NCI-H1694 (cell line): ENCODE data around the gene HLA-E.
"Not testable (repeated sequence)": the region's sequence is repeated elsewhere in the genome, so short reads cannot be mapped to it uniquely, and the experiment has no call there.

ENCODE experiments used
- DNase-seq: peaks from one replicate; lab custom pipeline; 2025; lab: John Stamatoyannopoulos, UW

The HLA-E gene

GRCh38 chr6:30507849-30508827, 18.8 kb downstream of the HLA-E start:
- no peak for DNase-seq

- no peak for DNase-seq
Observed at GRCh38 chr6:30508890-30509736, 19.8 kb downstream of the HLA-E start.

DNA sequence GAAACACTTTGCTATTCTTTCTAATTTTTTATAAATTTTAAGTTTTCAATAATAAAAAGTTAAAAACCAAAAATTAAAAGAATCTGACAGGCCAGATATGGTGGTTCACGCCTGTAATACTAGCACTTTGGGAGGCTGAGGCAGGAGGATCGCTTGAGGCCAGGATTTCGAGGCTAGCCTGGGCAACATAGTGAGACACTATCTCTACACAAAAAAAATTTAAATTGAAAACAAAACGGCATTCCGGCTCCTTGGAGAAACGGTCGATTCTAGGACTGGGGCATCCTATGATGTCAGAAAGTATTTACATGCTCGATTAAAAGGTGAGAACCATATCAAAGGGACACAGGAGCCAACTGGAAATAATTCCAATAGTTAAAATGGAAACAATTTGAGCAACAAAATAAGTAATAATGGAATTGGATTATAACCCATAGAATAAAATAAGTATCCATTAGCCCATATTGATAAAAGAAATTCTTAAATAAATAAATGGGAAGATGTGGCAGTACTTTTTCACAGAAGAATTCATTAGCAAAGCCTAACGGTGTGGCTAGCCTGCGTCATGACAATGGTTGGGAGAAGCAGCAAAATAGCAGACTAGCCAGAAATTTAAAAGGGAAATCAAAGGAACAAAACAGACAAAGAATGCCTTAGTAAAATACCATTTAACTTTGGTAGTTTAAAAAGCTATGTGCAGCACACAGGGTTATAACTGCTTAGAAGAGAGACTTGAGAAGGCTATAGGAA, 21.3 kb downstream of the HLA-E start:
- no peak for DNase-seq

GRCh38 chr6:30511169-30511546, 21.8 kb downstream of the HLA-E start:
- DNase-seq, result no peak

- DNase-seq, result no peak
Observed at GRCh38 chr6:30513451-30513850, 24.1 kb downstream of the HLA-E start.

DNA sequence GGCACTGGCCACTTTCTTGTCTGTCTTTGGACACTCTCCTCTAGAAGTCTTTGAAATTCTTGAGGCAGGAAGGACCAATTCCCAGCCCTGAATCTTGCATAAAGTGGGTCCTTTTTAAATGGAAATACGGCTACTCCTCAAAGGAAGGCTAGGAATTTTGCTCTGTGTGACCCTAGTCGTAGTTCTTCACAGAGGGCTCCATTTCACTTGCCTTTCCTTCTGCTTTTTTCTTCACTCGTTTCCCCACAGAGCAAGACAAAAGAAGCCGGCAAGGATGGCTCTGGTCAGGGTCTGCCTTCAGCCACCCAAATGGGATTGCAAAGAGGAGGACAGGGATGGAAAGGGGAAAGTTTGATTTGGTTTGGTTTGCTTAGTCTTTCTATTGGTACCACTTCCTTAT, 25.8 kb downstream of the HLA-E start:
- DNase-seq, result no peak

- DNase-seq, result no peak
Observed at GRCh38 chr6:30515944-30516753, 26.8 kb downstream of the HLA-E start.

DNA sequence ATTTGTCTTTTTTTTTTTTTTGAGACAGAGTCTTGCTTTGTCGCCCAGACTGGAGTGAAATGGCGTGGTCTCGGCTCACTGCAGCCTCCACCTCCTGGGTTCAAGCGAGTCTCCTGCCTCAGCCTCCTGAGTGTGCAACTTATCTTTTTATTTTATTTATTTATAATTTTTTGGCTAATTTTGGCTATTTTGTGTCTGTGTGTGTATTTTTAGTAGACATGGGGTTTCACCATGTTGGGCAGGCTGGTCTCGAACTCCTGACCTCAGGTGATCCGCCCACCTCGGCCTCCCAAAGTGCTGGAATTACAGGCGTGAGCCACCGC, 27.4 kb downstream of the HLA-E start:
- DNase-seq, result not testable (repeated sequence)

GRCh38 chr6:30517767-30518504, 28.6 kb downstream of the HLA-E start:
- DNase-seq, result not testable (repeated sequence)

DNA sequence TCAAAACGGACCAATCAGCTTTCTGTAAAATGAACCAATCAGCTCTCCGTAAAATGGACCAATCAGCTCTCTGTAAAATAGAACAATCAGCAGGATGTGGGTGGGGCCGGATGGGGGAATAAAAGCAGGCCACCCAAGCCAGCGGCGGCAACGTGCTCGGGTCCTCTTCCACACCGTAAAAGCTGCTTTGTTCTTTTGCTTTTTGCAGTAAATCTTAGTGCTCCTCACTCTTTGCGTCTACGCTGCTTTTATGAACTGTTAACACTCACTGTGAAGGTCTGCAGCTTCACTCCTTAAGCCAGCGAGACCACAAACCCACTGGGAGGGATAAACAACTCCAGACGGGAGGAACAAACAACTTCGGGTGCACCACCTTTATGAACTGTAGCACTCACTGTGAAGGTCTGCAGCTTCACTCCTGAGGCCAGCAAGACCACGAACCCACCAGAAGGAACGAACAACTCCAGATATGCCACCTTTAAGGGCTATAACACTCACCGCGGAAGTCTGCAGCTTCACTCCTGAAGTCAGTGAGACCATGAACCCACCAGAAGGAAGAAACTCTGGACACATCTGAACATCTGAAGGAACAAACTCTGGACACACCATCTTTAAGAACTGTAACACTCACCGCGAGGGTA, 29.3 kb downstream of the HLA-E start:
- DNase-seq, result not testable (repeated sequence)

GRCh38 chr6:30520522-30520921, 31.2 kb downstream of the HLA-E start:
- no peak for DNase-seq

DNA sequence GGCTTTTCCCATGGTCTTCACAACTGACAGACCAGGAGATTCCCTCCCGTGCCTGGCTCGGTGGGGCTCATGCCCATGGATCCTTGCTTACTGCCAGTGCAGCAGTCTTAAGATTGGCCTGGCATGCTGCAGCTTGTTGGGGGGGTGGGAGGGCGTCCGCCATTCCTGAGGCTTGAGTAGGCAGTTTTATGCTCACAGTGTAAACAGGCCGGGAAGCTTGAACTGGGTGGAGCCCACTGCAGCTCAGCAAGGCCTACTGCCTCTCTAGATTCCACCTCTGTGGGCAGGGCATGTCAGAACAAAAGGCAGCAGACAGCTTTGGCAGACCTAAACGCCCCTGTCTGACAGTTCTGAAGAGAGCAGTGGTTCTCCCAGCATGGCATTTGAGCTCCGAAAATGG, 31.8 kb downstream of the HLA-E start:
- DNase-seq, result not testable (repeated sequence)

- DNase-seq, result not testable (repeated sequence)
Observed at GRCh38 chr6:30521952-30522351, 32.6 kb downstream of the HLA-E start.

GRCh38 chr6:30526444-30526843, 37.1 kb downstream of the HLA-E start:
- DNase-seq, result not testable (repeated sequence)

- DNase-seq, result not testable (repeated sequence)
Observed at GRCh38 chr6:30529349-30529875, 40.1 kb downstream of the HLA-E start.

DNA sequence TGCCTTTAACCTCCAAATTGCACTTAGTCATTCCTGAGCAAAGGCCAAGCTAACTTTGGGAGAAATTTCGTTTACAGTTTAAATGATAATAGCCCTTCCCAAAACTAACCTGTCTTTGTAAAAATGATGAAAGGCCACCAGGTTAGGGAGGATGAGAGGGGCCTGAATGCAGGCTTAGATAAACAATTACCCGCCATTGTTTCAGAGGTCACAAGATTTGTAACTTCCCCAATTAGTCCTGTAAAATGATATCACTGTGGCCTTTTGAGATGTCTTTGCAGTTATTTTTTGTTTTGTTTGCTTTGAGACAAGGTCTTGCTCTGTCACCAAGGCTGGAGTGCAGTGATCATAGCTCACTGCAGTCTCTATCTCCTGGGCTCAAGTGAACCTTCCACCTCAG, 40.7 kb downstream of the HLA-E start:
- no peak for DNase-seq

DNA sequence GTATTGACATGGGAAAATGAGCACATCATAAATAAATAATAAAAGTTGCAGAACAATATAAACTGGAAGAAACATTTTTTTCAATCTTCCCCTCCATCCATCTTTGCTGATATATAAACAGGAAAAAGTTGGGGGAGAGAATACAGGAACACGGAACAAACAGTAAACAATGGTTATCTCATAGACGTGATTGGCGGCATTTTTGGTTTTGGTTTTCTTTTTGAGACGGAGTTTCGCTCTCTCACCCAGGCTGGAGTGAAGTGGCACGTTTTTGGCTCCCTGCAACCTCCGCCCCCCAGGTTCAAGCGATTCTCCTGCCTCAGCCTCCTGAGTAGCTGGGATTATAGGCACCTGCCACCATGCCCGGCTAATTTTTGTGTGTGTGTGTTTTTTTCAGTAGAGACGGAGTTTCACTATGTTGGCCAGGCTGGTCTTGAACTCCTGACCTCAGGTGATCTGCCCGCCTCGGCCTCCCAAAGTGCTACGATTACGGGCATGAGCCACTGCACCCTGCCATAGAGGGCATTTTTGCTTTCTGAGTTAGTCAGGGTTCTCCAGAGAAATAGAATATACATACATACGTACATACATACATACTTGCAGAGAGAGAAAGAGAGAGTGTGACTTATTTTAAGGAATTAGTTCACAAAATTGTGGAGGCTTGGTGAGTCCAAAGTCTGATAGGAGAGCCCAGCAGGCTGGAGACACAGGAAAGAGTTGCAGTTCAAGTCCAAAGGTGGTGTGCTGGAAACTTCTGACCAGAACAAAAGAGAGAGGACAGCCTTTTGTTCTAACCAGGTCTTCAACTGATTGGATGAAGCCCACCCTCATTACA, 44.4 kb downstream of the HLA-E start:
- DNase-seq, result no peak

DNA sequence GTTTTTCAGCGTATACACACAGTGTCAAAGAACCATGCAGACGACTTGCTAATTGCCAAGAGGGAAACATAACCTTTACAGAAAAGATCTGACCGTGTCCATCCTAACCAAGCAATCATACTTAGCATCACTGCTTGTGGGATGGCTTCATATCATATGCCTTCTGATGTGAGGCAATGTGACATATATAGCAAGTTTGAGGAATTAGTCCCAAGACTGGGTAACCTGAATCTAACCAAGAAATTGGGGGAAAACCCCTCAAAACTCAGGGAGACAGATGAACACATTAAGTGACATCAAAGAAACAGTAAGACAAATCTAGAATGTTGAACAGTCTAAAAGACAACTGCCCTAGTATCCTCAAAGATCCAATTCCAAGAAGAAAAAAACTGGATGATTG, 48.6 kb downstream of the HLA-E start:
- no peak for DNase-seq
